ENCODE results near the gene ZNF599. TPM values are rescaled to one million over a fixed set of nuclear protein-coding genes. Genes with fewer than 3 reads are reported as not detected.

ZNF599 gene
- total RNA-seq, 1 experiment from 2014 or later, result 2.2 TPM

DNA sequence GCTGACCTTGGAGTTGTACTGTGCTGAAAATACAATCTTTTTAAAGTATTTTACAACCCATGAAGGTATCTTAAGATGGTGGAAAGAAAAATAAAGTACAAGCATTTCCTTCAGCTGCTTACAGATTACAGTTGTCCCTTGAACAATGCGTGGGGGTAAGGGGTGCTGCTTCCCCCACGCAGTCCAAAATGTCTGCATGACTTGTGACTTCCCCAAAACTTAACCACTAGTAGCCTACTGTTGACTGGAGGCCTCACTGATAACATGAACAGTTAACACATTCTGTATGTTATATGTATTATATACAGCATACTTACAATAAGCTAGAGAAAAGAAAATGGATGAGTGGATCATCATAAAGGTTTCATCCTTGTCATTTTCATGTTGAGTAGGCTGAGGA is 45.3 kb upstream of the ZNF599 start (continued):
- TF ChIP-seq SRF (IDR thresholded peaks at IDR 0.05; ENCODE audit: low read depth) (no peak), SP1 (IDR thresholded peaks at IDR 0.05; ENCODE audit: low read depth) (no peak), EZH2phosphoT487 (IDR thresholded peaks at IDR 0.05; ENCODE audit: borderline replicate concordance) (no peak), RAD21 (IDR thresholded peaks at IDR 0.05; ENCODE audit: low read depth) (no peak), ZNF274 (IDR thresholded peaks at IDR 0.05; ENCODE audit: low read depth, low read length) (no peak), POLR2A (IDR thresholded peaks at IDR 0.05; ENCODE audit: borderline replicate concordance, extremely low read depth, insufficient read depth, insufficient read length) (no peak)

DNA sequence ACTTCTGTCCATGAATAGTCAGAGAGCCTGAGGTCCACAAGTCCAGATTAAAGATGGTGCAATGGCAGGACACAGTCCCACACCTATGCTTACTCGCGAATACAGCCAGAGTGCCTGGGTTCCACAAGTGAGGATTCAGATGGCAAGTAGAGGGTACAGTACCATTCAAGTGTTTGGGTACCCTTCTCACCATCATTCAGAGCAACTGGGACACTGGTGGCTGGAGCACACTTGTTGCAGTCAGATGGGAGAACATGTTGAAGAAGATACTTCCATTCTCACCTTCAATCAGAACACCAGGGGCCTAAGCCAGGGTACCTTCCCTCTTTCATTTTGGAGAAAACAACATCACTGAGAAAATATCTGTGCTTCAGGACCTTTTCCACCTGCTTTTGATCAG is 43.7 kb upstream of the ZNF599 start:
- H3K9me3 ChIP-seq (ENCODE audit: control insufficient read depth in 1 of 2, insufficient read depth in 1 of 2, low read depth in 1 of 2, low read length in 2 of 2), result no peaks in the 10 kb centered on the region
- no TSS peak for BruUV-seq (replicated peaks)
- H3K36me3 ChIP-seq (ENCODE audit: control insufficient read depth in 1 of 2, insufficient read depth in 2 of 2, low read length in 2 of 2), result no peaks in the 10 kb centered on the region
- no peaks in the 10 kb centered on the region for H3K9me2 ChIP-seq (ENCODE audit: insufficient read depth)
- ChIA-PET POLR2A (no interaction called here), RAD21 (ENCODE audit: low non-redundant PET in 1 of 2, low total read pairs in 2 of 2, uncharacterized antibody in 2 of 2, unreplicated experiment in 2 of 2) (no interaction called here), CTCF (no interaction called here)
- H3K79me2 ChIP-seq (ENCODE audit: insufficient read depth, low read length), result no peaks in the 10 kb centered on the region
- no peak for DNase-seq (ENCODE audit: low read depth, low spot score)
- TF ChIP-seq YY1 (IDR thresholded peaks at IDR 0.05; ENCODE audit: extremely low read depth, insufficient replicate concordance, low read depth, low read length) (no peak), ELF1 (IDR thresholded peaks at IDR 0.05; ENCODE audit: borderline replicate concordance, low read depth) (no peak), JUND (IDR thresholded peaks at IDR 0.05) (no peak), FOSL1 (IDR thresholded peaks at IDR 0.05; ENCODE audit: low read depth) (no peak), POLR2A (IDR thresholded peaks at IDR 0.05; ENCODE audit: borderline replicate concordance, extremely low read depth, insufficient read depth, insufficient read length) (no peak), TCF7L2 (IDR thresholded peaks at IDR 0.05; ENCODE audit: borderline replicate concordance, extremely low read depth, insufficient read depth, insufficient read length) (no peak), CEBPB (IDR thresholded peaks at IDR 0.05; ENCODE audit: low read depth) (no peak), EZH2 (IDR thresholded peaks at IDR 0.05) (no peak), SRF (IDR thresholded peaks at IDR 0.05; ENCODE audit: low read depth) (no peak)
- TF ChIP-seq, protein P1, sequence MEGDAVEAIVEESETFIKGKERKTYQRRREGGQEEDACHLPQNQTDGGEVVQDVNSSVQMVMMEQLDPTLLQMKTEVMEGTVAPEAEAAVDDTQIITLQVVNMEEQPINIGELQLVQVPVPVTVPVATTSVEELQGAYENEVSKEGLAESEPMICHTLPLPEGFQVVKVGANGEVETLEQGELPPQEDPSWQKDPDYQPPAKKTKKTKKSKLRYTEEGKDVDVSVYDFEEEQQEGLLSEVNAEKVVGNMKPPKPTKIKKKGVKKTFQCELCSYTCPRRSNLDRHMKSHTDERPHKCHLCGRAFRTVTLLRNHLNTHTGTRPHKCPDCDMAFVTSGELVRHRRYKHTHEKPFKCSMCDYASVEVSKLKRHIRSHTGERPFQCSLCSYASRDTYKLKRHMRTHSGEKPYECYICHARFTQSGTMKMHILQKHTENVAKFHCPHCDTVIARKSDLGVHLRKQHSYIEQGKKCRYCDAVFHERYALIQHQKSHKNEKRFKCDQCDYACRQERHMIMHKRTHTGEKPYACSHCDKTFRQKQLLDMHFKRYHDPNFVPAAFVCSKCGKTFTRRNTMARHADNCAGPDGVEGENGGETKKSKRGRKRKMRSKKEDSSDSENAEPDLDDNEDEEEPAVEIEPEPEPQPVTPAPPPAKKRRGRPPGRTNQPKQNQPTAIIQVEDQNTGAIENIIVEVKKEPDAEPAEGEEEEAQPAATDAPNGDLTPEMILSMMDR (IDR thresholded peaks at IDR 0.05 in 2 of 3, conservative IDR thresholded peaks at IDR 0.05 in 1 of 3; ENCODE audit: borderline replicate concordance in 1 of 3, insufficient read depth in 1 of 3, low read depth in 2 of 3, low read length in 2 of 3), result no peak
- no peaks in the 10 kb centered on the region; the same call in 1 of the 2 replicates for H3K27me3 ChIP-seq (ENCODE audit: insufficient read depth, low read length)
- H4K20me1 ChIP-seq (ENCODE audit: insufficient read depth), result no peaks in the 10 kb centered on the region
- H3K9ac ChIP-seq (ENCODE audit: low read length), result no peak overlapping the region
- intact Hi-C loops (cut with micrococcal nuclease), result no loop called here
- no peak overlapping the region for H3K4me3 ChIP-seq (replicated peaks in 1 of 2; ENCODE audit: low read depth in 1 of 2, low read length in 2 of 2)
- no peak for ATAC-seq
- H3K27ac ChIP-seq (ENCODE audit: low read depth, low read length), result no peak overlapping the region
- no peaks in the 10 kb centered on the region for H3K4me1 ChIP-seq (ENCODE audit: control insufficient read depth in 1 of 2, insufficient read depth in 2 of 2, low read length in 2 of 2)
- H3K4me2 ChIP-seq (ENCODE audit: low read length), result no peak overlapping the region
- H2AFZ ChIP-seq (ENCODE audit: low read depth, low read length, poor library complexity, severe bottlenecking), result no peak overlapping the region
